ENCODE results near the gene CEBPG.

Gene CEBPG

DNA sequence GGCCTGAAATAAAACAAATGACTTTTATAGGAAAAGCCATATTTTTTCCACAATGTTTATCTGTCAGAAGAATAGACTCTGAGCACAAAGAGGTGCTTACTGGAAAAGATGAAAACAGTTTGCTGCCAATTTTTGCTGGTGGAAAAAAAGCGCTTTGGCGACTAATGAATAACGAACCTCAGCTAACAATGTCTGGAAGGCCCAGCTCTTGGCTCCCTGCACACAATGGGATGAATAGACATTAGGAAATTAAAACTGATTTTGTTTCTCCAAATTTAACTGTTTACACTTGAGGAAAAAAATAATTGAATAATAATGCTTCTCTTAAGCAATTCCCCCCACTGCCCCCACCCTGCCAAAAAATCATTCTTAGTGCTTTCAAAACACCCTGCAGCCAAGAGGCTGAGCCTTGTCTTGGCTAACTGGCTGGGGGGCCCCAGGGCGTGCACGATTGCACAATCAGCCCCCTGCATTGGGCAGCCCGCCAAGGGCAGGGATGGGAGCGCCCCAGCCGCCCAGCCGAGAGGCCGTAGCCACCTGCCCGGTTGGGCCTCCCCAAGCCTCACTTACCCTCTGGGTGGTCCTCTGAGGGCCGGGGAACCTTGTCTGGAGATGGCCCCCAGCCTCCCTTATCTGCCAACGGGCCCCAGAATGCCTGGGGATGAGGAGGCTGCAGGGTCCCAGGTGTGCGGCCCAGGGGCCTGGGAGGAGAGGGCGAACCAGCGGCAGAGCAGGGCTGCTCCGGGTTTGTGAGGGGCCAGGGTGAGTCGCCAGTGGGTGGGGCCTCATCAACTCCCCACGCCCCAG, 16.8 kb downstream of the CEBPG start:
- Histone ChIP-seq H3K9ac (ENCODE audit: low read depth, low read length) (no peak overlapping the region), H3K4me1 (ENCODE audit: control insufficient read depth, insufficient read depth, low read length) (no peaks in the 10 kb centered on the region), H3K27me3 (ENCODE audit: control insufficient read depth, insufficient read depth, low read length) (no peaks in the 10 kb centered on the region), H3K4me3 (ENCODE audit: low read depth, low read length) (no peak overlapping the region), H3K27ac (ENCODE audit: low read depth, low read length) (no peak overlapping the region), H3K9me3 (ENCODE audit: control insufficient read depth, insufficient read depth, low read length) (no peaks in the 10 kb centered on the region), H3K36me3 (ENCODE audit: control insufficient read depth, insufficient read depth, low read length) (peaks cover 14% of the 10 kb centered on the region; the same call in 1 of the 2 replicates)

DNA sequence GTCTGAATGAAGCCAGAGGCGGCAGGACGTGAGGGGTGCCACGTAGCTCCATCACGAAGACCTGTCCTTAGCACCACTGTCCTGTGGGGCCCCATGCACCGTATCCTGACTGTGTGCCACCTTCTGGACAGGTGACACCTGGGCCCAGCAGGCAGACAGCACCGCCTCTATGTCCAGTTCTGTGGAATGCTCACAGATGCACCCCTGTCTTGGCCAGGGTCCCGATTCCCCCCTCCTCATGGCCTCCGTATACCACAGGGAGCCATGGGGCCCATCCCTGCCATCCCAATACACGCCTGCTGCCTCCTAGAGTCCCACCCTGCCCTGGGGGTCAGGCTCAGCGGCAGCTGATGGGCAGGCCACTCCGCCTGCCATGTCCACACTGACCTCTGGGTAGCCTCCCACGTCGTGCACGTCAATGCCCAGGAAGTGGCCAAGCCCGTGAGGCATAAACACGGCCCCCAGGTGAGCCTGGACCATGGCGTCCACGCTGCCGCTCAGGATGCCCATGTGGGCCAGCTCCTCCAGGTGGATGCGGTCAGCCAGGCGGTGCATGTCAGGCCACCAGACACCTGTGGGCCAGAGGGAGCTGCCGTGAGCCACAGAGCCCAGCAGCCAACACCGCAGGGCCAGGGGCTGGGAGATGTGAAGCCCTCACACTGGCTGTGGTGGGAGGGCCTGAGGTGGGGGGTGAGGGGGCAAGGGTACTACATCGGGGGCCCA, 17.6 kb downstream of the CEBPG start:
- Histone ChIP-seq H3K4me1 (ENCODE audit: control insufficient read depth, insufficient read depth, low read length) (no peaks in the 10 kb centered on the region), H3K9me3 (ENCODE audit: control insufficient read depth, insufficient read depth, low read length) (no peaks in the 10 kb centered on the region), H3K27ac (ENCODE audit: low read depth, low read length) (no peak overlapping the region), H3K4me3 (ENCODE audit: low read depth, low read length) (no peak overlapping the region), H3K9ac (ENCODE audit: low read depth, low read length) (no peak overlapping the region), H3K27me3 (ENCODE audit: control insufficient read depth, insufficient read depth, low read length) (no peaks in the 10 kb centered on the region), H3K36me3 (ENCODE audit: control insufficient read depth, insufficient read depth, low read length) (peaks cover 10% of the 10 kb centered on the region; the same call in 1 of the 2 replicates)

DNA sequence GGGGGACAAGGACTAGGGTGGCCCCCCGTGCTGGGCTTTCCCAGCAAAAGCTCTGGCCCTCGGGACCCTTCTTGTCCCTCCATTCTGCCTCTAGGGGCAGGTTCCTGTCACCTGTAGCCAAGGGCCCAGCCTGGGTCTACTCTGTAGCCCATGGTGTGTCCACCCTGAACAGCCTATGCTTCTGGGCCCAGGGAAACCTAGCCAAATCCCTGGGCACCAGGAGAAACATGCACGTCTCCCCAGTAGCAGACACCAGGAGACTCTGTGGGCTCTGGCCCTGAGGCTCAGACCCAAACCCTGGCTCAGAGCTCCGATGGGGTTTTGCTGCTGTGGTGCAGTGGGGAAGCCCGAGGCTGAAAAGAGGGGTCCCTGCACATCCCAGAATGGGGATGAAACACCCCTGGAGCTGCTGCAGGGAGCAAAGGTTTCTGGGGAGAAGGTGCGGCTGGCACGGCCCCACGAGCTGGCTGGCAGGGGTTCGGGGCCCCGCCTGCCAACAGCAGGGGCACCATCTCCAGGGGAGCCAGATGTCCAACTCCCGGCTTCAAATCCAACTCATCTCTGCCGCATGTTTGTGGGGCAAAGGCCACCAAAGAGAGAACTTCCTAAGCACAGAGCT, 18.2 kb downstream of the CEBPG start:
- Histone ChIP-seq H3K9me3 (ENCODE audit: control insufficient read depth, insufficient read depth, low read length) (no peaks in the 10 kb centered on the region), H3K4me1 (ENCODE audit: control insufficient read depth, insufficient read depth, low read length) (peaks cover 1% of the 10 kb centered on the region; the same call in 1 of the 2 replicates), H3K27me3 (ENCODE audit: control insufficient read depth, insufficient read depth, low read length) (no peaks in the 10 kb centered on the region), H3K4me3 (ENCODE audit: low read depth, low read length) (no peak overlapping the region), H3K27ac (ENCODE audit: low read depth, low read length) (no peak overlapping the region), H3K9ac (ENCODE audit: low read depth, low read length) (no peak overlapping the region), H3K36me3 (ENCODE audit: control insufficient read depth, insufficient read depth, low read length) (peaks cover 6% of the 10 kb centered on the region; the same call in 1 of the 2 replicates)

DNA sequence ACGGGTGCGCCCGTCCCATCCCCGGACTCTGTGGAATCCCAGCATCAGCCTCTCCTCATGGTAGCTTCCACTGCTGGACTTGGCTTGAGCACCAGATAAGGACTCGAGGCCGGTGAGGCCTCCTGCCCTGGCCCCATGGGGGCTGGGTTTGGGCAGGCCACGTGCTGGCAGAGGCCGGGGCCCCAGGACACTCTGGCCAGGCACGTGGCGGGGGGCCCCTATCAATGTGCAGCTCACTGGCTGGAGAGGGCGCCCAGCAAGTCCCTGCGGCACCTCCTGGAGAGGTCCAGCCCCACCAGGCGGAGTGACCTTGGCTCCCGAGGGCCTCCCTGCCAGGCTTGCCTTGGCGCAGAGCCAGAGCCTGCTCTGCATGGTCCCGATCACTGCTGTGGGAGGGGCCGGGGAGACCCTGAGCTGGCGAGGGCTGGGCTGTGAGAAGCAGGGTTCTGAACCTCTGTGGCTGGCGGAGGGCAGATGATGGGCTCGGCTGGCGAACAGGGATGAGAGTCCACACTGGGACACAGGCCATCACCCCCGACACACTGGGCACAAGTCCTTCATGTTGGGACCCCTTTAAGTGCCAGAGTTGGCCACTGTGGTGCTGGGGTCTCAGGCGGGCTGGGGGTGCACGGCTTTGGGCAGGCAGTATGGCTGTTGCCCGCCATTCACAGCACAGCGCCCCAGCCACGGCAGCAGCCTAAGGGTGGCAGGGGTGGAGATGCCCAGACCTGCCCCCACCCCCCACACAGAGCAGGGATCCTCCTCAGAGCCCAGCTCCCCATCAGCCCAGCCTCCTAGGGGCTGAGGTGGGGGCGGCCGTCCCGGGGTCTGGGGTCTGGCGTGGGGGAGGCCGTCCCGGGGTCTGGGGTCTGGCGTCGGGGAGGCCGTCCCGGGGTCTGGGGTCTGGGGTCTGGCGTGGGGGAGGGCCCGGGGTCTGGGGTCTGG, 19.1 kb downstream of the CEBPG start:
- H3K4me3 ChIP-seq (ENCODE audit: low read depth, low read length), result no peak overlapping the region
- no peaks in the 10 kb centered on the region for H3K27me3 ChIP-seq (ENCODE audit: control insufficient read depth, insufficient read depth, low read length)
- no peak overlapping the region for H3K27ac ChIP-seq (ENCODE audit: low read depth, low read length)
- no peak overlapping the region for H3K9ac ChIP-seq (ENCODE audit: low read depth, low read length)
- H3K36me3 ChIP-seq (ENCODE audit: control insufficient read depth, insufficient read depth, low read length), result no peaks in the 10 kb centered on the region
- H3K9me3 ChIP-seq (ENCODE audit: control insufficient read depth, insufficient read depth, low read length), result no peaks in the 10 kb centered on the region
- peaks cover 8% of the 10 kb centered on the region; the same call in 1 of the 2 replicates for H3K4me1 ChIP-seq (ENCODE audit: control insufficient read depth, insufficient read depth, low read length)

DNA sequence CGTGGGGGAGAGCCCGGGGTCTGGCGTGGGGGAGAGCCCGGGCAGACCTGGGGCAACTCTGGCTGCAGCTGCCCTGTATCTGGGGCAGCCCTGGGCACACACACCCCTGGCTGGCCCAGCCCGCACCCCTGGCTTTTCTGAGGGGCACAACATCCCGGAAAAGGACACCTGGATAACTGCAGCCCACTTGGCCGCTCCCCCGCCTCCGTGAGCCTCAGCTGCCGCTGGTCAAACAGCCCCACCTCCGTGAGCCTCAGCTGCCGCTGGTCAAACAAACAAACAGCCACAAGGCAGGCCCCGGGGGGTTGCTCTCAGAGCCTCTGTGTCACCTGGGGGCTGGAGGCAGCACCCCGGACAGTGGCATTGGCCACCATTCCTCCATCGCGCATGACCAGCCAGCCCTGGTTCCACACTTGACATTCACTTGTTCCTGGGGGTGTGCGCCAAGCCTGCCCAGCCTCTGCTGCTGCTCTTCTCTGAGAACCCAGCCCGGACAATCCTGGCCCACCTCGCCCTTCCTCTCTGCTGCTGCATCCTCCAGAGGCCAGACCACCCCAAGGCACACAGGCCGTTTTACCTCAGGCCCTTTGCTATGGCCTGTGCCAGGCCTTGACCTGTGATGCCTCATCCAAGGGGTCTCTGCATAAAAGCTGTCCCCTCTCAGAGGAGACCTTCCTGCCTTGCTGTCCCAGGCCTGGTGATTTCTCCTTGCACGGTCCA, 19.9 kb downstream of the CEBPG start:
- no peak overlapping the region for H3K27ac ChIP-seq (ENCODE audit: low read depth, low read length)
- H3K27me3 ChIP-seq (ENCODE audit: control insufficient read depth, insufficient read depth, low read length), result no peaks in the 10 kb centered on the region
- no peak overlapping the region for H3K4me3 ChIP-seq (ENCODE audit: low read depth, low read length)
- H3K4me1 ChIP-seq (ENCODE audit: control insufficient read depth, insufficient read depth, low read length), result peaks cover 8% of the 10 kb centered on the region; the same call in 1 of the 2 replicates
- no peak overlapping the region for H3K9ac ChIP-seq (ENCODE audit: low read depth, low read length)
- H3K9me3 ChIP-seq (ENCODE audit: control insufficient read depth, insufficient read depth, low read length), result no peaks in the 10 kb centered on the region
- no peaks in the 10 kb centered on the region for H3K36me3 ChIP-seq (ENCODE audit: control insufficient read depth, insufficient read depth, low read length)

DNA sequence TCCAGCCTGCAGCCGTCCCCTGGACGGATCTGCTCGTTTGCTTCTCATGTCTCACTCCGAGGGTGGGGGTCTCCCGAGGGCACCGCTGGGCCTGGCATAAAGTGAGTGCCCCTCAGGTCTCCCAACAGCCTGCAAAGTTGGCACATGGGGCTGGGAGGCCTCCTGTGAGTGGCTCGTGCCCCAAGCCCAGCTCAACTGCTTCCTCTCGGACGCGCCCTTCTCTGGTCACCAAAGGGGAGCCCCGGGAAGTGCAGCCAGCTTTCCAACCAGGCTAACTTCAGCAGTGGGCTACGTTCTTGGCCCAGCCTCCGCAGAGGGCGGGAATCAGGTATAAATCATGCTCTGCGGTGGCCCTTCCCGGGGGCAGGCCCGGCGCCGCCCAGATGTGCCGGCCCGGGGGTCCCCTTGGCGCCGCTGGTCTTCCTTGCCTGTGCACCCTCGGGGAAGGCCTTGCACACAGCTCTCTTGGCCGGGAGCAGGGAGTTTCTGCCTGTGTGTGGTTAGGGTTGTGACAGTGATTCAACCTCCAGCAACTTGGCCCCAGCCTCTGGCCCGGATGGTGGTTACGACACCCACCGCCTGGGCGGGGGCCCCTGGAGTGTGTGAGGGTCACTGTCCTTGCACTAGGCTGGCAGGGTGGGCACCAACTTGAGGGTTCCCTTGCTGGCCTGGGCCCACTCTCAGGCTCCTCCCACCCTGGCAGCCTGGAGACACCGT, 20.7 kb downstream of the CEBPG start:
- H3K9ac ChIP-seq (ENCODE audit: low read depth, low read length), result no peak overlapping the region
- H3K4me1 ChIP-seq (ENCODE audit: control insufficient read depth, insufficient read depth, low read length), result peaks cover 8% of the 10 kb centered on the region; the same call in 1 of the 2 replicates
- H3K36me3 ChIP-seq (ENCODE audit: control insufficient read depth, insufficient read depth, low read length), result no peaks in the 10 kb centered on the region

DNA sequence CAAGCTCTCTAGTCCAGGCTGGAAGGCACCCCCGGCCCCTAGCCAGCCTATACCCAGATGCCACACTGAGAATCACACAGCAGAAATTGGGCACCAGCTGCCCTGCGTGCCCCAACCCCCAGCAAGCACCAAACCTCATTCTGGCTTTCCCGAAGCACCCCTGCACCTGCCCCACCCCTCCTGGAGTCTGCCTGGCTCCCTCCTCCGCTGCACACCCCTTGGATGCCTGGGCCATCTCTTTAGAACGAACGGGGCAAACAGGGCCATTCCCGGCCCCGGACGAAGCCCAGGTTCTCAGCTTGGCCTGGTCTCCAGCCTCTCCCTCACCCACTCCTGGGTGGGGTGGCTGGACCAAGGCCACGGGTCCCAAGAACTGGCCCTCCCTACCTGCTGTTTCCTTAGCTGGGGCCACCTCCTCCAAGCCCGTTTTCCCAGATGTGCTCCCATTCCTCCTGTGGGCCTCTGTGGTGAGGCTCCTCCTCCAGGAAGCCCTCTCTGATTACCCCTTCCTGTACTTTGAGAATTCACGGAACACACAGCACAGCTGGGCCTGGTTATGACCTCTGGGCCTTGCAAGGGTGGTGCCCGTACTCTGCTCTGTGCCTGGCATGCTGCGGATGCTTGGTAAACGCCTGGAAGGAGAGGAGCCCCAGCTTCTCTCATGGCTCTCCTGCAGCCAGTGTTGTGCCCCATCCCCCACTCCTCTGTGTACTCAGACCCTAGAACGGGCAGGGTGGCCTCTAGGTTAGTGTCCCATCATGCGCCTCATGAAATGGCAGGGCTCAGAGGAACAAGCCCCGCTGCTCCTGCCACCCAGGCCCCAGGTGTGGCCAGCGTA, 21.4 kb downstream of the CEBPG start:
- Histone ChIP-seq H3K27me3 (ENCODE audit: control insufficient read depth, insufficient read depth, low read length) (no peaks in the 10 kb centered on the region), H3K9ac (ENCODE audit: low read depth, low read length) (no peak overlapping the region), H3K9me3 (ENCODE audit: control insufficient read depth, insufficient read depth, low read length) (no peaks in the 10 kb centered on the region), H3K4me3 (ENCODE audit: low read depth, low read length) (no peak overlapping the region), H3K27ac (ENCODE audit: low read depth, low read length) (no peak overlapping the region), H3K36me3 (ENCODE audit: control insufficient read depth, insufficient read depth, low read length) (no peaks in the 10 kb centered on the region), H3K4me1 (ENCODE audit: control insufficient read depth, insufficient read depth, low read length) (peaks cover 8% of the 10 kb centered on the region; the same call in 1 of the 2 replicates)

More for the DNA sequence above, 20.7 kb downstream of the CEBPG start:
- Histone ChIP-seq H3K4me3 (ENCODE audit: low read depth, low read length) (no peak overlapping the region), H3K9me3 (ENCODE audit: control insufficient read depth, insufficient read depth, low read length) (no peaks in the 10 kb centered on the region), H3K27me3 (ENCODE audit: control insufficient read depth, insufficient read depth, low read length) (no peaks in the 10 kb centered on the region), H3K27ac (ENCODE audit: low read depth, low read length) (no peak overlapping the region)

DNA sequence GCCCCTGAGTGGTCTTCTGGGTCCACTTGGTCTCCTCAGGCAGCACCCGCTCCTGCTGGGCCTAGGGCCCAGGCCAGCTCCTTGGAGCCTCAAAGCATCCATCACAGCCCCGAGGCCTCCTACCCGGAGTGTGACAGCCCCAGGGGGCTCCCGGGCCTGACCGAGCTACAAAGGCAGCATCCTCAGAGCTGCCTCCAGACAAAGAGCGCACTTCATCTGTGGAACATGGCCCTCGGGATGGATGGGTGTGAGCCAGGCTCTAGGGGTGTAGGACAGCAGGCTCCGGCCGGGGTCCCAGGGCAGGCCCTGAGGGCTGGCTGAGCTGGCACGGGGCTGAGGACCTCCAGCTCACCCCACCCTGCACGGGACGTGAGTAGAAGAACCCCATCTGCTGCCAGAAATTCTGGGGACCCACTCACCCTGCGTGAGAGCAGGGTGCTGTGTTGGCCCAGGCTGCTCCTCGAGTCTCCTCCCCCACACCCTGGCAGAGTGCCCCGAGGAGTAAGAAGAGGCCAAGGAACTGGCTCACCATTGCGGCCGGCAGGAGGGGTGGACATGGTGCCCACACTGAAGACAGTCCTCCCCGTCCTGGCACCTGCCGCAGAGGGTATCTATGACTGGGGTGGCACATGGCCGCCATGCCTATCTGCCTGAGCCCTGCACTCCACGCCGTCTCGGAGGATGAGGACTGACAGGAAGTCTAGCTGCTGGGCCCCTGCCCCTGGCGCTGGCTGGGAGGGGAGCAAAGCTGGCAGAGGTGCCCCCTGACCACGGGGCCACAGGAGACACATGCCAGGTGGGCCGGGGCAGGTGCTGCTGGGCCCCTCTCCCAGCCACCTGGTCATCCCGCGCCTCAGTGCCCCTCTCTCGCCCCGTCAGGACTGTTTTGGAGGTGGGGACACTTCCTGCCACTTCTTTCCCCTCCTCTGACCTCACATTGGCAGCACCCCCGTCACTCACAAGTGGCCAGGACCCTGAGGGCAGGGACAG, 22.3 kb downstream of the CEBPG start:
- no peaks in the 10 kb centered on the region for H3K27me3 ChIP-seq (ENCODE audit: control insufficient read depth, insufficient read depth, low read length)
- no peaks in the 10 kb centered on the region for H3K36me3 ChIP-seq (ENCODE audit: control insufficient read depth, insufficient read depth, low read length)
- H3K9me3 ChIP-seq (ENCODE audit: control insufficient read depth, insufficient read depth, low read length), result no peaks in the 10 kb centered on the region
- no peak overlapping the region for H3K4me3 ChIP-seq (ENCODE audit: low read depth, low read length)
- no peak overlapping the region for H3K27ac ChIP-seq (ENCODE audit: low read depth, low read length)
- H3K9ac ChIP-seq (ENCODE audit: low read depth, low read length), result no peak overlapping the region
- H3K4me1 ChIP-seq (ENCODE audit: control insufficient read depth, insufficient read depth, low read length), result peaks cover 8% of the 10 kb centered on the region; the same call in 1 of the 2 replicates

All from HUES48 (cell line).